OCI-LY3 (cell line): Measurements from ENCODE around the gene ARHGEF4.

Experiments
- EZH2phosphoT487 ChIP-seq: fragments of 200-600 bp; shearing (Covaris generic); IDR thresholded peaks from 2 replicates; pipeline ENCODE4 v1.6.1; 2018; ENCODE audit warnings: antibody characterized with exemption, mixed run types, low read depth
- TF ChIP-seq, protein P1 (sequence below): fragments of 200-600, 300-600 bp; sonication (generic); IDR thresholded peaks from 2 replicates; pipeline ENCODE4 v1.5.1; 2014; ENCODE audit warnings: antibody characterized with exemption, low read length, low read depth

DNA sequence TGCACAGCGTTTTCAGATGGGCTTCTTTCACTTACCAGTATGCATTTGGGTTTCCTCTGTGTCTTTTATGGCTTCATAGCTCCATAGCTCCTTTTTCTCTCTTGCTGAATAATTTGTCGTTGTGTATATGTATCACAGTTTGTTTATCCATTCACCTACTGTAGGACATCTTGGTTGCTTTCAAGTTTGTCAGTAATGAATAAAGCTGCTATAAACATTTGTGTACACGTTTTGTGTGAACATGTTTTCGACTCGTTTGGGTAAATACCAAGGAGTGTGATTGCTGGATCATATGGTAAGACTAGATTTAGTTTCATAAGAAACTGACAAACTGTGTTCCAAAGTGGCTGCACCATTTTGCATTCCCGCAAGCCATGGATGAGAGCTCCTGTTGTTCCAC lies 161.8 kb downstream of the ARHGEF4 start:
- TF ChIP-seq, protein P1, sequence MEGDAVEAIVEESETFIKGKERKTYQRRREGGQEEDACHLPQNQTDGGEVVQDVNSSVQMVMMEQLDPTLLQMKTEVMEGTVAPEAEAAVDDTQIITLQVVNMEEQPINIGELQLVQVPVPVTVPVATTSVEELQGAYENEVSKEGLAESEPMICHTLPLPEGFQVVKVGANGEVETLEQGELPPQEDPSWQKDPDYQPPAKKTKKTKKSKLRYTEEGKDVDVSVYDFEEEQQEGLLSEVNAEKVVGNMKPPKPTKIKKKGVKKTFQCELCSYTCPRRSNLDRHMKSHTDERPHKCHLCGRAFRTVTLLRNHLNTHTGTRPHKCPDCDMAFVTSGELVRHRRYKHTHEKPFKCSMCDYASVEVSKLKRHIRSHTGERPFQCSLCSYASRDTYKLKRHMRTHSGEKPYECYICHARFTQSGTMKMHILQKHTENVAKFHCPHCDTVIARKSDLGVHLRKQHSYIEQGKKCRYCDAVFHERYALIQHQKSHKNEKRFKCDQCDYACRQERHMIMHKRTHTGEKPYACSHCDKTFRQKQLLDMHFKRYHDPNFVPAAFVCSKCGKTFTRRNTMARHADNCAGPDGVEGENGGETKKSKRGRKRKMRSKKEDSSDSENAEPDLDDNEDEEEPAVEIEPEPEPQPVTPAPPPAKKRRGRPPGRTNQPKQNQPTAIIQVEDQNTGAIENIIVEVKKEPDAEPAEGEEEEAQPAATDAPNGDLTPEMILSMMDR: no peak
- TF ChIP-seq EZH2phosphoT487: no peak
